Astrocyte (in vitro differentiated cells and primary cell): ENCODE data around the gene PGM2L1. TPM values are rescaled to one million over a fixed set of nuclear protein-coding genes. Genes with fewer than 3 reads are reported as not detected.

Source experiments
- DNase-seq: peaks from one replicate; pipeline ENCODE4 v3.0.0-alpha.2; 2010; ENCODE audit warnings: low read depth
- FAIRE-seq: peaks from 2 replicates; lab custom pipeline; 2011; peaks lifted over from hg19 to GRCh38; lab: Jason Lieb, UNC
- H2AFZ ChIP-seq: 2 replicates; pipeline ENCODE4 v1.6.0; 2012; ENCODE audit warnings: low read depth, low read length, inconsistent platforms
- H3K27ac ChIP-seq: 2 replicates; pipeline ENCODE4 v1.5.1; 2011; ENCODE audit warnings: low read depth, low read length, inconsistent platforms
- H3K27me3 ChIP-seq: 2 replicates; pipeline ENCODE4 v1.6.0; 2011; ENCODE audit warnings: low read length, inconsistent platforms; ENCODE audit not compliant: insufficient read depth
- H3K36me3 ChIP-seq: 2 replicates; pipeline ENCODE4 v1.5.1; 2011; ENCODE audit warnings: low read length, inconsistent platforms; ENCODE audit not compliant: insufficient read depth
- H3K4me1 ChIP-seq: 2 replicates; pipeline ENCODE4 v1.5.1; 2011; ENCODE audit warnings: low read length, inconsistent platforms; ENCODE audit not compliant: insufficient read depth
- H3K4me2 ChIP-seq: 2 replicates; pipeline ENCODE4 v1.6.0; 2012; ENCODE audit warnings: low read length, inconsistent platforms
- H3K4me3 ChIP-seq: 2 replicates; pipeline ENCODE4 v1.5.1; 2011; ENCODE audit warnings: low read depth, mild to moderate bottlenecking, low read length, inconsistent platforms; ENCODE audit not compliant: insufficient read depth
- H3K79me2 ChIP-seq: 2 replicates; pipeline ENCODE4 v1.6.0; 2012; ENCODE audit warnings: mild to moderate bottlenecking, low read length, inconsistent platforms; ENCODE audit not compliant: insufficient read depth
- H3K9ac ChIP-seq: 2 replicates; pipeline ENCODE4 v1.6.0; 2012; ENCODE audit warnings: mild to moderate bottlenecking, low read length, inconsistent platforms
- H3K9me3 ChIP-seq: 2 replicates; pipeline ENCODE4 v1.5.1; 2012; ENCODE audit warnings: low read depth, mild to moderate bottlenecking, low read length, inconsistent platforms; ENCODE audit not compliant: insufficient read depth
- H4K20me1 ChIP-seq: 2 replicates; pipeline ENCODE4 v1.6.0; 2012; ENCODE audit warnings: low read length, inconsistent platforms; ENCODE audit not compliant: insufficient read depth
- H3K27ac Mint-ChIP-seq: one replicate; pipeline ENCODE4 v1.8.0; 2021; ENCODE audit warnings: mild to moderate bottlenecking, mixed read lengths; ENCODE audit not compliant: unreplicated experiment
- H3K27me3 Mint-ChIP-seq: one replicate; pipeline ENCODE4 v1.8.0; 2021; ENCODE audit warnings: low read depth, mixed read lengths; ENCODE audit not compliant: unreplicated experiment
- H3K36me3 Mint-ChIP-seq: one replicate; pipeline ENCODE4 v1.8.0; 2021; ENCODE audit warnings: low read depth, mixed read lengths; ENCODE audit not compliant: unreplicated experiment
- H3K4me1 Mint-ChIP-seq: one replicate; pipeline ENCODE4 v1.8.0; 2021; ENCODE audit warnings: low read depth, mixed read lengths; ENCODE audit not compliant: unreplicated experiment
- H3K4me3 Mint-ChIP-seq: one replicate; pipeline ENCODE4 v1.8.0; 2021; ENCODE audit warnings: mild to moderate bottlenecking, moderate library complexity, mixed read lengths; ENCODE audit not compliant: unreplicated experiment
- H3K9me3 Mint-ChIP-seq: one replicate; pipeline ENCODE4 v1.8.0; 2021; ENCODE audit warnings: mild to moderate bottlenecking, mixed read lengths; ENCODE audit not compliant: unreplicated experiment
- CTCF ChIP-seq: IDR thresholded peaks from 2 replicates; pipeline ENCODE4 v1.5.1; 2011; ENCODE audit warnings: low read depth, mild to moderate bottlenecking, inconsistent platforms, low read length, moderate library complexity; ENCODE audit not compliant: insufficient read depth
- EZH2 ChIP-seq: IDR thresholded peaks from 2 replicates; pipeline ENCODE4 v1.6.1; 2012; ENCODE audit warnings: mild to moderate bottlenecking, low read length, inconsistent platforms; ENCODE audit not compliant: insufficient read depth
- total RNA-seq: library from RNA; stranded (reverse); gene quantifications from 2 replicates; pipeline ENCODE4 v1.2.1, GENCODE V29; 2021

PGM2L1 gene
- total RNA-seq, 1 donor from 2014 or later = 43.6 TPM

GRCh38 chr11:74322667-74323066, 75.6 kb downstream of the PGM2L1 start:
- Histone ChIP-seq H3K4me2 (no peak overlapping the region), H3K4me1 (peaks cover 41% of the 10 kb centered on the region), H2AFZ (no peak overlapping the region), H3K27me3 (no peaks in the 10 kb centered on the region), H3K9ac (no peak overlapping the region), H3K9me3 (no peaks in the 10 kb centered on the region), H4K20me1 (no peaks in the 10 kb centered on the region), H3K27ac (no peak overlapping the region), H3K79me2 (no peaks in the 10 kb centered on the region), H3K36me3 (no peaks in the 10 kb centered on the region), H3K4me3 (no peak overlapping the region)
- Mint-ChIP-seq H3K4me1 (peaks cover 22% of the 10 kb centered on the region), H3K27me3 (no peaks in the 10 kb centered on the region), H3K9me3 (peaks cover 4% of the 10 kb centered on the region), H3K36me3 (peaks cover 3% of the 10 kb centered on the region), H3K4me3 (no peak overlapping the region), H3K27ac (no peak overlapping the region)
- FAIRE-seq = no peak
- TF ChIP-seq EZH2 (no peak), CTCF (no peak)
- DNase-seq = peak; percentile 39

- no peak for FAIRE-seq
- H3K36me3 Mint-ChIP-seq = no peaks in the 10 kb centered on the region
- H3K27me3 ChIP-seq = no peaks in the 10 kb centered on the region
- H3K9me3 ChIP-seq = no peaks in the 10 kb centered on the region
- peak overlapping the region; percentile 29 for H2AFZ ChIP-seq
- H3K4me1 Mint-ChIP-seq = peaks cover 24% of the 10 kb centered on the region
- no peak overlapping the region for H3K9ac ChIP-seq
- H3K4me2 ChIP-seq = peak overlapping the region; percentile 28
- no peaks in the 10 kb centered on the region for H3K27me3 Mint-ChIP-seq
- no peak overlapping the region for H3K27ac Mint-ChIP-seq
- H3K36me3 ChIP-seq = no peaks in the 10 kb centered on the region
- TF ChIP-seq CTCF (peak; percentile 58), EZH2 (no peak)
- no peak overlapping the region for H3K4me3 Mint-ChIP-seq
- H4K20me1 ChIP-seq = no peaks in the 10 kb centered on the region
- no peak overlapping the region for H3K4me3 ChIP-seq
- no peaks in the 10 kb centered on the region for H3K79me2 ChIP-seq
- H3K9me3 Mint-ChIP-seq = peaks cover 13% of the 10 kb centered on the region
- DNase-seq = peak; percentile 63
- peaks cover 41% of the 10 kb centered on the region for H3K4me1 ChIP-seq
- peak overlapping the region; percentile 27 for H3K27ac ChIP-seq
Measured at GRCh38 chr11:74321487-74322188, 76.6 kb downstream of the PGM2L1 start.

GRCh38 chr11:74320538-74320937, 77.7 kb downstream of the PGM2L1 start:
- peaks cover 15% of the 10 kb centered on the region for H3K9me3 Mint-ChIP-seq
- Histone ChIP-seq H3K9me3 (no peaks in the 10 kb centered on the region), H3K27me3 (no peaks in the 10 kb centered on the region), H3K79me2 (no peaks in the 10 kb centered on the region), H3K36me3 (no peaks in the 10 kb centered on the region), H4K20me1 (no peaks in the 10 kb centered on the region), H3K4me2 (peak overlapping the region; percentile 19), H2AFZ (no peak overlapping the region), H3K4me1 (peaks cover 31% of the 10 kb centered on the region), H3K27ac (no peak overlapping the region), H3K9ac (no peak overlapping the region), H3K4me3 (no peak overlapping the region)
- TF ChIP-seq CTCF = no peak
- no peaks in the 10 kb centered on the region for H3K36me3 Mint-ChIP-seq
- DNase-seq (no peak), FAIRE-seq (no peak)
- no peaks in the 10 kb centered on the region for H3K27me3 Mint-ChIP-seq
- peaks cover 19% of the 10 kb centered on the region for H3K4me1 Mint-ChIP-seq
- H3K27ac Mint-ChIP-seq = no peak overlapping the region
- no peak overlapping the region for H3K4me3 Mint-ChIP-seq
